Neutrophil (primary cell): ENCODE data around the gene EML6.
"Not testable (repeated sequence)": the region's sequence is repeated elsewhere in the genome, so short reads cannot be mapped to it uniquely, and the experiment has no call there.

ENCODE experiments used
- H3K27ac ChIP-seq: fragments of 200-600 bp; sonication (generic); 2 replicates; pipeline ENCODE4 v1.5.1; 2016; ENCODE audit warnings: mild to moderate bottlenecking, moderate library complexity
- H3K27me3 ChIP-seq: fragments of 200-600 bp; sonication (generic); 2 replicates; pipeline ENCODE4 v1.6.0; 2016; ENCODE audit warnings: mild to moderate bottlenecking
- H3K36me3 ChIP-seq: fragments of 200-600 bp; sonication (generic); 2 replicates; pipeline ENCODE4 v1.5.1; 2017
- H3K4me1 ChIP-seq, 2 experiments: fragments of 200-600 bp in 1 of 2; sonication (generic) in 1 of 2; 1 replicate in 1 of 2; 2 replicates in 1 of 2; pipeline versions ENCODE4 v1.5.1 to v1.6.1; 2013 to 2016; ENCODE audit warnings: low read depth in 1 of 2, low read length in 1 of 2, mild to moderate bottlenecking in 1 of 2, moderate library complexity in 1 of 2; ENCODE audit not compliant: control insufficient read depth in 1 of 2, insufficient read depth in 1 of 2
- H3K4me3 ChIP-seq, 2 experiments: fragments of 200-600 bp in 1 of 2; sonication (generic) in 1 of 2; 1 replicate in 1 of 2; 2 replicates in 1 of 2; pipeline ENCODE4 v1.5.1; 2013 to 2016; ENCODE audit warnings: low read depth in 1 of 2, low read length in 1 of 2, mild to moderate bottlenecking in 1 of 2, moderate library complexity in 1 of 2
- H3K9me3 ChIP-seq: fragments of 200-600 bp; sonication (generic); 2 replicates; pipeline ENCODE4 v1.5.1; 2016
- TF ChIP-seq, protein P1 (sequence below): fragments of 200-600 bp; sonication (generic); IDR thresholded peaks from 2 replicates; pipeline ENCODE4 v1.5.1; 2016; ENCODE audit warnings: antibody characterized with exemption

EML6 gene

DNA sequence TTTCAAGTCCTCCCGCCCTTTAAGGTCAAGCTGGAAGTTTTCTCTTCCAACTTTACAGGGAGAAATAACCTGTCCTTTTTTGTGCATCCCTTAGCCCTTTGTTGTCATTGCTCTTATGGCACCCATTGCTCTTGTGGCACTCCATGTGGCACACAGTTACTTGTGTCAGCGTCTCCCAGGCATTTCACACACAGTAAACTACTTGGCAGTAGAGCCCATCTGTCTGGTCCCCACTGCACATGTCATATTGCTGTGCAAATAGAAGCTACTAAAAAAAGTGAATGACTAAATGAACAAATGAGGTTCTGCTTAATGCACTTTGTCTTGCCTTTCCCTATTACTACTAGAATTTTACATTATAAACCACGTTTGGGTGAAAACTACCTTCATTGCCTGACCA, 149.3 kb downstream of the EML6 start:
- Histone ChIP-seq H3K36me3 (no peaks in the 10 kb centered on the region), H3K9me3 (no peaks in the 10 kb centered on the region), H3K4me3 (no peak overlapping the region), H3K27me3 (no peaks in the 10 kb centered on the region), H3K27ac (no peak overlapping the region), H3K4me1 (no peaks in the 10 kb centered on the region)
- TF ChIP-seq, protein P1, sequence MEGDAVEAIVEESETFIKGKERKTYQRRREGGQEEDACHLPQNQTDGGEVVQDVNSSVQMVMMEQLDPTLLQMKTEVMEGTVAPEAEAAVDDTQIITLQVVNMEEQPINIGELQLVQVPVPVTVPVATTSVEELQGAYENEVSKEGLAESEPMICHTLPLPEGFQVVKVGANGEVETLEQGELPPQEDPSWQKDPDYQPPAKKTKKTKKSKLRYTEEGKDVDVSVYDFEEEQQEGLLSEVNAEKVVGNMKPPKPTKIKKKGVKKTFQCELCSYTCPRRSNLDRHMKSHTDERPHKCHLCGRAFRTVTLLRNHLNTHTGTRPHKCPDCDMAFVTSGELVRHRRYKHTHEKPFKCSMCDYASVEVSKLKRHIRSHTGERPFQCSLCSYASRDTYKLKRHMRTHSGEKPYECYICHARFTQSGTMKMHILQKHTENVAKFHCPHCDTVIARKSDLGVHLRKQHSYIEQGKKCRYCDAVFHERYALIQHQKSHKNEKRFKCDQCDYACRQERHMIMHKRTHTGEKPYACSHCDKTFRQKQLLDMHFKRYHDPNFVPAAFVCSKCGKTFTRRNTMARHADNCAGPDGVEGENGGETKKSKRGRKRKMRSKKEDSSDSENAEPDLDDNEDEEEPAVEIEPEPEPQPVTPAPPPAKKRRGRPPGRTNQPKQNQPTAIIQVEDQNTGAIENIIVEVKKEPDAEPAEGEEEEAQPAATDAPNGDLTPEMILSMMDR, result no peak

DNA sequence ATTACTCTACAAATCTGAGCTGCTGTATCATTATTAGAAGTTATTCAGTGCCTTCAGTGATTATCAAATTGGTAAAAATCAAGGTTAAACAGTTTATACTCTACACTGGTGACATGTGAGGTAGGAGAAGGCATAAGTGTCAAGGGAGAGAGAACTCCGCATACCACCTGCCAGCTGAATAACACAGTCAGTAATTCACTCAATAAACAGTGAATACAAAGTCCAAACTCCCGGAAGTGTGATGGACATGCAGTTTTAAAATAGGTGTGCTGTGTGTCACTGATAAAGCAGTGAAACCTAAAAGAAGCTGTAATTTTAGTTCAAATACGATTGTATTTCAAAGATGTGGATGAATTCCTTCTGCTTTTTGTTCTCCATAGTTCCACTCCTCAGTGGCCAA, 149.8 kb downstream of the EML6 start:
- H3K4me3 ChIP-seq, H3K9me3 ChIP-seq, H3K4me1 ChIP-seq, H3K27ac ChIP-seq, H3K36me3 ChIP-seq, H3K27me3 ChIP-seq: not testable (repeated sequence)

DNA sequence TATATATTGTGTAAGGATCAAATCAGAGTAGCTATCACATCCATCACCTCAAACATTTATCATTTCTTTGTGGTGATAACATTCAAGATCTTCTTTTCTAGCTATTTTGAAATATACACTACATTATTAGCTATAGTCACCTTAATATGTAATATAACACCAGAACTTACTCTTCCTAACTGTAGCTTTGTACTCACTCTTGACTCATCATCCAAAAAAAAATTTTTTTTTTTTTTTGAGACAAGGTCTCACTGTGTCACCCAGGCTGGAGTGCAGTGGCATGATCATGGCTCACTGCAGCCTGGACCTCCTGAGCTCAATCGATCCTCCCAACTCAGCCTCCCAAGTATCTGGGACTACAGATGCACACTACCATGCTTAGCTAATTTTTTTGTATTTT, 153.3 kb downstream of the EML6 start:
- no peak overlapping the region for H3K4me3 ChIP-seq
- H3K4me1 ChIP-seq, result no peaks in the 10 kb centered on the region
- TF ChIP-seq, protein P1, result no peak
- no peaks in the 10 kb centered on the region for H3K36me3 ChIP-seq
- H3K27me3 ChIP-seq, result peaks cover 11% of the 10 kb centered on the region
- H3K27ac ChIP-seq, result no peak overlapping the region
- H3K9me3 ChIP-seq, result no peaks in the 10 kb centered on the region

DNA sequence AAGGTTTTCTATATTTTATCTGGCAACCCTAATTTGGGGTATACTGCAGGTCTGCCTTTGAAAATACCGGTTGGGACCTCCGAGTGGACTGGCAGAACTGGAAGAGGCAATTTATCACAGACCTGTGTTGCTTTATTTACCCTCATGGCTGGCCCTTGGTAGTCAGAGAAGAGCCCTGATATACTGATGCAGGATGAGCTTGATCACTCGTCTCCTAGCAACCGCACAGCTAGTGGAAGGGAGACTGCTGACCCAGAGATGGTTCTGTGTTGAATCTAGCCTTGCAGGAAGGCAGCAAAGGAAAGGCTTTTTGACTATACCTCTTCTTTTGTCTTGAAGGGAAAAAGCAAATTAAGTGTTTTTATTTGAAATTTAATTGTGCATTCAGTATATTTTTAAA, 154.7 kb downstream of the EML6 start:
- Histone ChIP-seq H3K4me1 (no peaks in the 10 kb centered on the region), H3K36me3 (no peaks in the 10 kb centered on the region), H3K4me3 (no peak overlapping the region), H3K9me3 (no peaks in the 10 kb centered on the region), H3K27me3 (peaks cover 11% of the 10 kb centered on the region), H3K27ac (no peak overlapping the region)
- TF ChIP-seq, protein P1, result no peak

DNA sequence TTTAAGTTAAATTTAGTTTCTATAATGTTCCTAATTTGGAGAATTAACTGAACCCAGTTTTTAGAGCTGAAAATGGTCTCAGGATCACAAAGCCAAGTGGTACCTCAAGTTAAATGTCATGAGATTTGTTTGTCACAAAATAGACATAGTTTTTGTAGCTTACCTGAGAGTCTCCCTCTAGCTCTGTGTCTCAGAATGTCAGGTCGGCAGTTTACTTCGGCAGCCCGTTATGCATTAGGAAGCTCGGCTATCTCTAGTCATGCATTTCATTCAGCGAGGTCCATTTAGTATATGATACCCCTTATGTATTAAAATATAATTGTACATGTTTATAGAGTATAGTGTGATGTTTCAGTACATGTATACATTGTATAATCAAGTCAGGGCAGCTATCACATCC, 155.6 kb downstream of the EML6 start:
- H3K27ac ChIP-seq, result no peak overlapping the region
- H3K4me3 ChIP-seq, result no peak overlapping the region
- TF ChIP-seq, protein P1, result no peak
- H3K36me3 ChIP-seq, result no peaks in the 10 kb centered on the region
- no peaks in the 10 kb centered on the region for H3K9me3 ChIP-seq
- H3K27me3 ChIP-seq, result peaks cover 11% of the 10 kb centered on the region
- H3K4me1 ChIP-seq, result no peaks in the 10 kb centered on the region

DNA sequence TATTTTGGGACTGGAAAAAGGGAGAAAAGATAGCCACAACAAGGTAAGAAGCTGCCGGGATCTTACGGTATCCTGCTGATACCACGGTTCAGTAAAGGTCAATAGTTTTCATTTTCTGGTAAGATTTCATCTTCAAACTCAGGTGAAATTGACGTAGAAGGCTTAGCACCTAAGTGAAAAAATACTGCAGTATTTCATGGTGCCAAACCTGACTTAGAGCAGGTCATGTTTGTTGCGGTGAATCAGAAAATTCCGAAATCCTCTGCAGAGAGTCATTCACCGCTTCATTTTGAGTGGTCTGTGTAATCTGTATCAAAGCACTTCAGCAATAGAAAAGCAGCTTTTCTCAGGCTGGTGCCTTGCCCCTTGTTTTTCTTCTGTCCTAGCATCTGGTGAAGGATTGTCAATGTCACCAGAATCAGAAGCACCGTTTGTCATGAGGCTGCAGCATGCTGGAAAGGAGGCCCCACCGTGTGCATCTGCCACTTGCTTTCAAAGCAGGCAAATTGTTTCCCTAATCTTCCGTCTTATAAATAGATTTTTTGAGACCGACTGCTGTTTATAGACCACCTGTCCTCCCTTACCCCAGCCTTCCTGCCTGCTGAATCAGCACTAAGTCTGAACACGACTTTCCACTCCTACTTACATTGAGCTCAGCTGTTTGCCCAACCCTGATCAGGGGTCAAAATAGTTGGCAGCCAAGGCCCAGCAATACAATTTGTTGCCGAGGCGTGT, 156.3 kb downstream of the EML6 start:
- Histone ChIP-seq H3K27me3 (peaks cover 11% of the 10 kb centered on the region), H3K9me3 (no peaks in the 10 kb centered on the region), H3K4me3 (no peak overlapping the region), H3K36me3 (no peaks in the 10 kb centered on the region), H3K27ac (no peak overlapping the region), H3K4me1 (no peaks in the 10 kb centered on the region)
- TF ChIP-seq, protein P1, result no peak
